ENCODE data around the gene IQCM.

IQCM gene

DNA sequence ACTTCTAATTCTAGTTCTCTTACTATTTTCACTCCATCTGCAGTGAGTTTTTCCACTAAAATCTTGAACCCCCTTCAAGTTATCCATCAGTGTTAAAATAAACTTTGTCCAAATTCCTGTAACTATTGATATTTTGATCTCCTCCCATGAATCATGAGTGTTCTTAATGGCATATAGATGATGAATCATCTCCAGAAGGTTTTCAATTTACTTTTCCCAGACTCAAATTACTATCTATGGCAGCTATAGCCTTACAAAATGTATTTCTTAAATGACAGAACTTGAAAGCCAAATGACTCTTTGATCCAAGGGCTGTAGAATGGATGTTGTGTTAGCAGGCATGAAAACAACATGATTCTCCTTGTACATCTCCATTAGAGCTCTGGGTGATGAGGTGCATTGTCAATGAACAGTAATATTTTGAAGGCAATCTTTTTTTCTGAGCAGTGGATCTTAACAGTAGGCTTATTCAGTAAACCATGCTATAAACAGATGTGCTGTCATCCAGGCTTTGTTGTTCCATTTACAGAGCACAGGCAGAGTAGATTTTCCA, 16.1 kb upstream of the IQCM start:
- TF ChIP-seq, protein P1, sequence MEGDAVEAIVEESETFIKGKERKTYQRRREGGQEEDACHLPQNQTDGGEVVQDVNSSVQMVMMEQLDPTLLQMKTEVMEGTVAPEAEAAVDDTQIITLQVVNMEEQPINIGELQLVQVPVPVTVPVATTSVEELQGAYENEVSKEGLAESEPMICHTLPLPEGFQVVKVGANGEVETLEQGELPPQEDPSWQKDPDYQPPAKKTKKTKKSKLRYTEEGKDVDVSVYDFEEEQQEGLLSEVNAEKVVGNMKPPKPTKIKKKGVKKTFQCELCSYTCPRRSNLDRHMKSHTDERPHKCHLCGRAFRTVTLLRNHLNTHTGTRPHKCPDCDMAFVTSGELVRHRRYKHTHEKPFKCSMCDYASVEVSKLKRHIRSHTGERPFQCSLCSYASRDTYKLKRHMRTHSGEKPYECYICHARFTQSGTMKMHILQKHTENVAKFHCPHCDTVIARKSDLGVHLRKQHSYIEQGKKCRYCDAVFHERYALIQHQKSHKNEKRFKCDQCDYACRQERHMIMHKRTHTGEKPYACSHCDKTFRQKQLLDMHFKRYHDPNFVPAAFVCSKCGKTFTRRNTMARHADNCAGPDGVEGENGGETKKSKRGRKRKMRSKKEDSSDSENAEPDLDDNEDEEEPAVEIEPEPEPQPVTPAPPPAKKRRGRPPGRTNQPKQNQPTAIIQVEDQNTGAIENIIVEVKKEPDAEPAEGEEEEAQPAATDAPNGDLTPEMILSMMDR (IDR thresholded peaks at IDR 0.05), result no peak
- Histone ChIP-seq H3K4me3 (no peak overlapping the region), H3K27ac (no peak overlapping the region)
- DNase-seq (ENCODE audit: low spot score), result no peak

DNA sequence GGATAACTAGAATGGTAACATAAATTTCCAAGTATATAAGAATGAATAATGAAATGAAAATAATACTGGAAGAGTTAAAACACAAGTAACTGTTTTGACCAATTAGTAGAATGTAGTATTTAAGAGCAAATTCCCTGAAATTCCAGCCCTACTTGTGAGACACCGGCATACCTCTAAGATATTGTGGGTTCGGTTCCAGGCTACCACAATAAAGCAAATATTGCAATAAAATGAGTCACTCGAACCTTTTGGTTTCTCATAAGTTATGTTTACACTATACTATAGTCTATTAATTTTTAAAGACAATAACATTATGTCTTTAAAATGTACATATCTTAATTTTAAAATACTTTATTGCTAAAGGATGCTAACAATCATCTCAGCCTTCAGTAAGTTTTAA, 15.2 kb upstream of the IQCM start:
- DNase-seq (ENCODE audit: low spot score), result no peak
- H3K27ac ChIP-seq, result no peak overlapping the region
- no peak overlapping the region for H3K4me3 ChIP-seq
- TF ChIP-seq, protein P1 (IDR thresholded peaks at IDR 0.05), result no peak

DNA sequence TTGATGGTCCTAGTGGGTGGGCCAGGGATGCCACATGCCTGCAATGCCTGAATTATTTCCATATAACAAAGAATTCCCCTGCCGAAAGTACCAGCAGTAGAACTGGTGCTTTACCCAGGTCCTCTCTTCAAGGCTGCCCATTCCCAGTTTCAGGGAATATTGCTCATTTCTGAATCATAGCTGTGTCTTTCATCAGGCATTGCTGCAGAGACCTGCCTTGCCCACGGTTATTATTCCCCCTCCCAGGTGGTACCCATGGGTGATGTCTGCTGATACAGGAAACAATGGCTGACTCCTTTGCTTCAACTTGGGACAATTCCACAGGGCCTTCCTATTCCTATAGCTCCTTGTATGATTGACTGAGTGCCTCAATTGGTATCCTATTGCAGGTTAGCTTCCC, 9.7 kb upstream of the IQCM start:
- Histone ChIP-seq H3K27ac (no peak overlapping the region), H3K4me3 (no peak overlapping the region)
- DNase-seq (ENCODE audit: low spot score), result no peak
- TF ChIP-seq, protein P1 (IDR thresholded peaks at IDR 0.05), result no peak

DNA sequence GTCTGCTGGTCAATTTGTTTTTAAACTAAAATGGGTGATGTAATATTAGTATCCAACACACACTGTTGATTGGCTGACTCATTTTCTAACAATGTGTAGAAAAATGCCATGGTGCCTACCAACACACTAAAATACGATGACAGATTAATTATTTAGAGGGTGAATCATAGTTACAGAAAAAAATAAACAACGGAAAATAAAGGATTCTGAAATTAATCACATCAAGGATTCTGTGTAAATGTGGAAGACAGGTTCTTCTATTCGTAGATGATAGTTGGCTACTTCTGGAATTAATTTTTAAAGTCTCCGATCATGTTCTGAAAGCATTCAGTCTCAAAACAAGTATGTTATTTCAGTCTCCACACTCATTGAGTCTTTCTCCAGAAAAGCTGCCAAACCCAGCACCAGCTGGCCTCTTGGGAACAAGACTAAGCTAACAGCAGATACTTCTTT, 8.2 kb upstream of the IQCM start:
- TF ChIP-seq, protein P1 (IDR thresholded peaks at IDR 0.05), result no peak
- Histone ChIP-seq H3K27ac (no peak overlapping the region), H3K4me3 (no peak overlapping the region)
- DNase-seq (ENCODE audit: low spot score), result no peak

DNA sequence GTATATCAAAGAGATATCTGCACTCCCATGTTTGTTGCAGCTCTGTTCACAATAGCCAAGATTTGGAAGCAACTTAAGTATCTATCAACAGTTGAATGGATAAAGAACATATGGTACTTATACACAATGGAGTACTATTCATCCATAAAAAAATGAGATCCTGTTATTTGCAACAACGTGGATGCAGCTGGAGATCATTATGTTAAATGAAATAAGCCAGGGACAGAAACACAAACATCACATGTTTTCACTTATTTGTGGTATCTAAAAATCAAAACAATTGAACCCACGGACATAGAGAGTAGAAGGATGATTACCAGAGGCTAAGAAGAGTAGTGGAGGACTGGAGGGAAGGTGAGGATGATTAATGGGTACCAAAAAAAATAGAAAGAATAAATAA, 14.2 kb downstream of the IQCM start:
- Histone ChIP-seq H3K27ac (no peak overlapping the region), H3K4me3 (no peak overlapping the region)
- TF ChIP-seq, protein P1 (IDR thresholded peaks at IDR 0.05), result no peak
- no peak for DNase-seq (ENCODE audit: low spot score)

DNA sequence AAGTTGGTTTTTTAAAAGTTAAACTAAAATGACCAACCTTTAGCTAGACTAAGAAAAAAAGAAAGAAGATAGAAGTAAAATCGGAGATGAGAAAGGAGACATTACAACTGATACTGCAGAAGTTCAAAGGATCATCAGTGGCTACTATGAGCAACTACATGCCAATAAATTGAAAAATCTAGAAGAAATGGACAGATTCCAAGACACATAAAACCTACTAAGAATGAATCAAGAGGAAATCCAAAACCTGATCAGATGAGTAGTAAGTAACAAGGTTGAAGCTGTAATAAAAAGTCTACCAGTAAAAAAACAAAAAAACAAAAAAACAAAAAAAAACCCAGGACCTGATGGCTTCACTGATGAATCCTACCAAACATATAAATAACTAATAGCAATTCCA, 16.1 kb downstream of the IQCM start:
- Histone ChIP-seq H3K4me3 (no peak overlapping the region), H3K27ac (no peak overlapping the region)
- TF ChIP-seq, protein P1 (IDR thresholded peaks at IDR 0.05), result no peak
- DNase-seq (ENCODE audit: low spot score), result no peak

DNA sequence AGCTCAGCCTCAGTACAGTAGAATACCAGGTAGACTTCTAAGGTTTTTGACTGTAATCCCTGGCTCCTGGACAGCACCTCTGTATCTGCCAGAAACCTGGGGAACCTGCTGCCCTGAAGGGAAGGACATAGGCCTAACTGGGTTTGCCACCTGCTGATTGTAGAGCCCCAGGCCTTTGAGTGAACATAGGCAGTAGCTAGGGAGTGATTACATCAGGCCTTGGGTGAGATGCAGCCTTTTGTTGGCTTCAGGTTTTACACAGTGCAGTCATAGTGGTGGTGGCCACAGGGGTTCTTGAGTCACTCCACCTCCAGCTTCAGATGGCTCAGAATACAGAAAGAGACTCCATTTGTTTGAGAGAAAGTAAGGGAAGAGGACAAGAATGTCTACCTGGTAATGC, 19.3 kb downstream of the IQCM start:
- Histone ChIP-seq H3K27ac (no peak overlapping the region), H3K4me3 (no peak overlapping the region)
- DNase-seq (ENCODE audit: low spot score), result no peak
- TF ChIP-seq, protein P1 (IDR thresholded peaks at IDR 0.05), result no peak
